GM19099 (cell line): ENCODE measurements around the gene SLBP.
A peak's percentile ranks its signal among the peaks of the same experiment; 100 is the strongest.

Experiments used
- POLR2A ChIP-seq: IDR thresholded peaks from 3 replicates; pipeline ENCODE4 v1.6.1; 2011; ENCODE audit warnings: low read depth; ENCODE audit not compliant: insufficient read length; ENCODE audit errors: extremely low read depth

SLBP gene

GRCh38 chr4:1683736-1684505, 28.2 kb downstream of the SLBP start, which contains the start of gene FAM53A:
TSS of gene FAM53A (minus strand) at chr4:1684313. CDS start at chr4:1668741, 15,572 bp downstream.
- TF ChIP-seq POLR2A, result peak; percentile 69

- TF ChIP-seq POLR2A, result no peak
Observed at GRCh38 chr4:1683261-1683735, 28.8 kb downstream of the SLBP start.

- no peak for TF ChIP-seq POLR2A
Observed at GRCh38 chr4:1682860-1683259, 29.3 kb downstream of the SLBP start.

GRCh38 chr4:1678244-1678643, 33.9 kb downstream of the SLBP start:
- no peak for TF ChIP-seq POLR2A

GRCh38 chr4:1676605-1677525, 35.3 kb downstream of the SLBP start:
- no peak for TF ChIP-seq POLR2A

GRCh38 chr4:1675802-1676137, 36.3 kb downstream of the SLBP start:
- TF ChIP-seq POLR2A, result no peak

GRCh38 chr4:1675136-1675801, 36.9 kb downstream of the SLBP start:
- TF ChIP-seq POLR2A, result no peak

- no peak for TF ChIP-seq POLR2A
Observed at GRCh38 chr4:1674682-1675081, 37.4 kb downstream of the SLBP start.

GRCh38 chr4:1673671-1674070, 38.4 kb downstream of the SLBP start:
- no peak for TF ChIP-seq POLR2A

- TF ChIP-seq POLR2A, result no peak
Observed at GRCh38 chr4:1670279-1670678, 41.8 kb downstream of the SLBP start.

- no peak for TF ChIP-seq POLR2A
Observed at GRCh38 chr4:1669850-1670249, 42.3 kb downstream of the SLBP start.

- no peak for TF ChIP-seq POLR2A
Observed at GRCh38 chr4:1669270-1669669, 42.8 kb downstream of the SLBP start.

- no peak for TF ChIP-seq POLR2A
Observed at GRCh38 chr4:1668488-1668840, 43.7 kb downstream of the SLBP start.

- no peak for TF ChIP-seq POLR2A
Observed at GRCh38 chr4:1667273-1667672, 44.8 kb downstream of the SLBP start.

GRCh38 chr4:1666391-1666790, 45.7 kb downstream of the SLBP start:
- no peak for TF ChIP-seq POLR2A
